D721Med (cell line): ENCODE results near the gene NPAS3.
A peak's percentile ranks its signal among the peaks of the same experiment; 100 is the strongest.

ENCODE experiments used
- DNase-seq: peaks from one replicate; pipeline ENCODE4 v3.0.0; 2011; ENCODE audit warnings: low spot score; ENCODE audit not compliant: insufficient read length
- FAIRE-seq: peaks from 2 replicates; lab custom pipeline; 2011; peaks lifted over from hg19 to GRCh38; lab: Jason Lieb, UNC
- TF ChIP-seq, protein P1 (sequence below): IDR thresholded peaks from 2 replicates; pipeline ENCODE4 v1.5.1; 2012; ENCODE audit warnings: mild to moderate bottlenecking, control low read depth; ENCODE audit not compliant: insufficient read depth; ENCODE audit errors: missing control alignments

Gene NPAS3

DNA sequence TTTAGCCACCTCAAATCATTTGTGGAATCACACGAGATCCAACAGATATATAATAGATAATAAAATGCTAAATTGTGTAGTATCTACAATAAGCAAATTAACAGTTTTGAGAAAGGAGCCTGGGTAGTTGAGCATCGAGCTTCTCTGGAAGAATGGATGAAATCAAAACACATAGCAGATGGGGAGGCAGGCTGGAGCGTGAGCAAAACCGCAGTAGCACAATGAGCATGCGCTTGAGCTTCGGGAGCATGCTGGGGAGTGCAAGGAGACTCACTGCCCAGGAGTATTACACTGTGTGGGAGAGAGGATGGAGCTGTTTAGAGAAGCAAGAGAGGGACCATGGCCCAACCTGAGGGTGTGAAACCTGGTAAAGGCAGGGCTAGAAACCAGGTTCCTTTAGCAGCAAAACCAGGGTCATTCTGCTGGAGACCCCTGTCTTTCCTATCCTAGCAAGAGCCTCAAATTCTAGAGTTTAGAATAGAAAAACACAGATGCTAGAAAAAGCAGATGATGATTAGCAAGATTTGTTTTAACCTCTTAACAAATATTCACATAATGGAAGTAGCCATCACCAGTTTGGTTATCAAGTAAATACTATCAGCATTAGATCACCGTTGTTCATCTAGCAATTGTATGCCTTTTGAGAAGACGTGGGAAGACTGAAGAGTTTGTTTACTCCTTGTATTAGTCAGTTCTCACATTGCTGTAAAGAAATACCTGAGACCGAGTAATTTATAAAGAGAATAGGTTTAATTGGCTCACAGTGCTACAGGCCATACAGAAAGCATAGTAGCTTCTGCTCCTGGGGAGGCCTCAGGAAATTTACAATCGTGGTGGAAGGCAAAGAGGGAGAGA, 527.4 kb downstream of the NPAS3 start:
- FAIRE-seq, result no peak
- TF ChIP-seq, protein P1, sequence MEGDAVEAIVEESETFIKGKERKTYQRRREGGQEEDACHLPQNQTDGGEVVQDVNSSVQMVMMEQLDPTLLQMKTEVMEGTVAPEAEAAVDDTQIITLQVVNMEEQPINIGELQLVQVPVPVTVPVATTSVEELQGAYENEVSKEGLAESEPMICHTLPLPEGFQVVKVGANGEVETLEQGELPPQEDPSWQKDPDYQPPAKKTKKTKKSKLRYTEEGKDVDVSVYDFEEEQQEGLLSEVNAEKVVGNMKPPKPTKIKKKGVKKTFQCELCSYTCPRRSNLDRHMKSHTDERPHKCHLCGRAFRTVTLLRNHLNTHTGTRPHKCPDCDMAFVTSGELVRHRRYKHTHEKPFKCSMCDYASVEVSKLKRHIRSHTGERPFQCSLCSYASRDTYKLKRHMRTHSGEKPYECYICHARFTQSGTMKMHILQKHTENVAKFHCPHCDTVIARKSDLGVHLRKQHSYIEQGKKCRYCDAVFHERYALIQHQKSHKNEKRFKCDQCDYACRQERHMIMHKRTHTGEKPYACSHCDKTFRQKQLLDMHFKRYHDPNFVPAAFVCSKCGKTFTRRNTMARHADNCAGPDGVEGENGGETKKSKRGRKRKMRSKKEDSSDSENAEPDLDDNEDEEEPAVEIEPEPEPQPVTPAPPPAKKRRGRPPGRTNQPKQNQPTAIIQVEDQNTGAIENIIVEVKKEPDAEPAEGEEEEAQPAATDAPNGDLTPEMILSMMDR, result no peak
- no peak for DNase-seq

DNA sequence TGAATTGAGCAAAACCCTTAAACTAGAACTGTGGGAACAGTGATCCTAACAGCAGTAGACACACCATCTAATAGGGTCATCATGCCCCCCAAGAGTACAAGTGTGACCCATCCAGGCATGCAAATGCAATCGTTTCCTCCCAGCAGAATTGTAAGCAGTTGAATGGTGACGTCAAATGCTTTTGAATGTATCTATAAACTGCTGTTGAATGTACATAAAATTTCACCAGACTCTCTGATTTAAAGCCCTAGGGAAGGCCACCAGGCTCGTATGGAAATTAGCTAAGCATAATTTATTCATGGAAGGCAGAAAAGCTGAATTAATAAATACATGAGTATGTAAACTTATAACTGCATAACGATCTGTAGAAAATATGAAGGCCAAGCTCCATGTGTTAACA, 529.3 kb downstream of the NPAS3 start:
- TF ChIP-seq, protein P1, result no peak
- FAIRE-seq, result no peak
- DNase-seq, result no peak

DNA sequence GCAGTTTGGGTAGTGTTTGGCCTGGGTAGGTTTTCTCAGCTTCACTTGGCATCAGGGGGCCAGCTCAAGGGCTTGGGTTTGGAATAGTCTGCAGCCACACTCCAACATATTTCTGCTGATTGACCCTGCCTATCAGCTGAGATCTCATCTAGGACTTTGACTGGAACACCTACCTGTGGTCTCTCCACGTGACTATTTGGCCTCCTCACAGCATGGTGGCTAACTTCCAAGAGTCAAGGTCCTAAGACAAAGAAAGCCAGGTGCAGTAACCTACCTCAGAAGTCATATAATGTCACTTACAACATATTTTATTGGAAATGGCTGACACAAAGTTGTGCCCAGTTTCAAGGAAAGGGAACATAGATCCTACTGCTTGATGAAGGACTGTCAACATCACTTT, 531.2 kb downstream of the NPAS3 start:
- TF ChIP-seq, protein P1, result no peak
- FAIRE-seq, result no peak
- DNase-seq, result no peak

DNA sequence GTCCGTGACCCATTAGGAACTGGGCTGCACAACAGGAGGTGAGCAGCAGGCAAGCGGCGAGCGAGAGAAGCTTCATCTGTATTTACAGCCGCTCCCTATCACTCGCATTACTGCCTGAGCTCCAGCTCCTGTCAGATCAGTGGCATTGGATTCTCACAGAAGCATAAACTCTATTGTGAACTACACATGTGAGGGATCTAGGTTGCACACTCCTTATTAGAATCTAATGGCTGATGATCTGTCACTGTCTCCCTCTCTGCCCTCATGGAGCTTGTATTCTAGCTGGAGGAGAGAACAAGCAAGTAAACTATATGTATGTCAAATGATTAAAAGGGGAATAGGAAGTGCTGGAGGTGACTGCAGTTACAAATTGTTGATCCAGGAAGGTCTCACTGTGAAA, 533.1 kb downstream of the NPAS3 start:
- no peak for FAIRE-seq
- TF ChIP-seq, protein P1, result no peak
- DNase-seq, result no peak

DNA sequence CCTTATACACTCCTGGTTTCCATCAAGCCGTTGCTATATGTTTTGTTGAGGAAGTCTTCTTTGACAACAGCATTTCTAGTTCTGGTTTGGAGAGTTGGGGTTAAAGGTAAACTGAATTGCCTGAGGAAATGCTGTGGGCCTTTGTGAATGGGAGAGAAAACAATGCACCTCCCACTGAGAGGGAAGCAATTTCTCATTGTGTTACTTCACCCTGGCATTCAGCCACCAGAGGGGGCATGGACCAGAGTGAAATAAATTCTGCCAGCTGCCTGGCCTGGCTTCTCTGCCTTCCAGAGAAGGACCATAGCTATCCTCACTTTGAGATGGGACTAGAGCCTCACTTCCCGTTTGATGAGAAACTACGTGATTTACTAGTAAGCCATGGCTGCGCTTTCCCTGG, 536.9 kb downstream of the NPAS3 start:
- TF ChIP-seq, protein P1, result peak; percentile 54
- DNase-seq (no peak), FAIRE-seq (no peak)

DNA sequence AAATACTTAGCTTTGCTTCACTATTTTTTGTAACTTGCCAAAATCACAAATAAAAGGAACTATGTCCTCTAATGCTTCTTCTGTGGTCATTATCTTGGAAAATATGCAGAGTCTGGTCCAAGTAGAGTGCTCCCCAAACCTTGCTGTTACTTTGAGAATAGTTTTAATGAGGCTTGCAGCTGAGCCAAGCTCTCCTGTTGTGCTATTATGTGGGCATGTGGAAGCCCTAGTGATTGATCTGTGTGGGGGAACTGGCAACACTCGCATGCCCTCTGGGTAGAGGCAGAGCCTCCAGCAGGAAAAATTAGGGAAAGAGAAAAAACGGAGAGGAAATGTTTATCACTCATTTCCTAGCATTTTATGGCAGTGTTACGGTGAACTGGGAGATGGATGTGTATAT, 539.1 kb downstream of the NPAS3 start:
- no peak for FAIRE-seq
- TF ChIP-seq, protein P1, result no peak
- DNase-seq, result no peak
